Middle frontal gyrus (tissue), 1 donor: ENCODE results near the gene JAK3.
"Not testable (repeated sequence)": the region's sequence is repeated elsewhere in the genome, so short reads cannot be mapped to it uniquely, and the experiment has no call there.

Source experiments
- DNase-seq: peaks from one replicate; pipeline ENCODE4 v3.0.0-alpha.2; 2015; ENCODE audit warnings: low spot score; ENCODE audit errors: extremely low spot score

The JAK3 gene

GRCh38 chr19:17847538-17848366, at the start of gene JAK3:
JAK3 (minus strand) TSS chr19:17847982; CDS start chr19:17844417, 3,565 bp downstream.
- DNase-seq = no peak

- no peak for DNase-seq
Measured at GRCh38 chr19:17893766-17894165, 46.0 kb upstream of the JAK3 start.

- DNase-seq = no peak
Measured at GRCh38 chr19:17889609-17890214, 41.9 kb upstream of the JAK3 start.

GRCh38 chr19:17888260-17888659, 40.5 kb upstream of the JAK3 start:
- no peak for DNase-seq

- DNase-seq = not testable (repeated sequence)
Measured at GRCh38 chr19:17887221-17887620, 39.4 kb upstream of the JAK3 start.

- no peak for DNase-seq
Measured at GRCh38 chr19:17886515-17886914, 38.7 kb upstream of the JAK3 start.

- no peak for DNase-seq
Measured at GRCh38 chr19:17883627-17884410, 36.0 kb upstream of the JAK3 start.

GRCh38 chr19:17881701-17882100, 33.9 kb upstream of the JAK3 start:
- DNase-seq = no peak

- no peak for DNase-seq
Measured at GRCh38 chr19:17879466-17879865, 31.7 kb upstream of the JAK3 start.

GRCh38 chr19:17877696-17878095, 29.9 kb upstream of the JAK3 start:
- DNase-seq = no peak

GRCh38 chr19:17874758-17875135, 27.0 kb upstream of the JAK3 start:
- DNase-seq = no peak

- no peak for DNase-seq
Measured at GRCh38 chr19:17873786-17874757, 26.3 kb upstream of the JAK3 start.

GRCh38 chr19:17872251-17873001, 24.6 kb upstream of the JAK3 start:
- no peak for DNase-seq

GRCh38 chr19:17871878-17872250, 24.1 kb upstream of the JAK3 start, which contains the start of gene SLC5A5:
SLC5A5 (plus strand) TSS chr19:17871945; CDS start chr19:17872320, 375 bp downstream.
- no peak for DNase-seq

GRCh38 chr19:17871032-17871877, 23.5 kb upstream of the JAK3 start:
- no peak for DNase-seq

GRCh38 chr19:17869114-17869608, 21.4 kb upstream of the JAK3 start:
- DNase-seq = no peak

- DNase-seq = no peak
Measured at GRCh38 chr19:17868669-17869068, 20.9 kb upstream of the JAK3 start.

- no peak for DNase-seq
Measured at GRCh38 chr19:17866964-17867486, 19.2 kb upstream of the JAK3 start.
